Measurements from ENCODE around the gene RREB1.

DNA sequence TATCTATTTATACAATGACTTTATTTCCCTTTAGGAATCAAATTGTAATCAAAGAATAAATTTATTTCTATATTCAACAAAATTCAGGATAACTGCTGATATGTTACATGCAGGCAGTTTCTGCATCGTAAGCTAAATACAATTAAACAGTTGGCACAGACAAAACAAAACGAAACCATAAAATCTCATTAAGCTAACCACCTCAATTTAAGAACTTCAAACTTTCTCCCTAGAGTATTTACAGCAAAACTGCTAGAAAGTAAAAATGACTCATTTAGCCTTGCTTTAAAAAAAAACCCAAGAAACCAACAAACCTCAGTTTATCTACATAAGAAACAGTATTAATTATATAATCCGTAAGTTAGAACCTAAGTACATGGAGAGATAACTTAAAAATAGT, 188.2 kb downstream of the RREB1 start:
- TF ChIP-seq, protein P1, sequence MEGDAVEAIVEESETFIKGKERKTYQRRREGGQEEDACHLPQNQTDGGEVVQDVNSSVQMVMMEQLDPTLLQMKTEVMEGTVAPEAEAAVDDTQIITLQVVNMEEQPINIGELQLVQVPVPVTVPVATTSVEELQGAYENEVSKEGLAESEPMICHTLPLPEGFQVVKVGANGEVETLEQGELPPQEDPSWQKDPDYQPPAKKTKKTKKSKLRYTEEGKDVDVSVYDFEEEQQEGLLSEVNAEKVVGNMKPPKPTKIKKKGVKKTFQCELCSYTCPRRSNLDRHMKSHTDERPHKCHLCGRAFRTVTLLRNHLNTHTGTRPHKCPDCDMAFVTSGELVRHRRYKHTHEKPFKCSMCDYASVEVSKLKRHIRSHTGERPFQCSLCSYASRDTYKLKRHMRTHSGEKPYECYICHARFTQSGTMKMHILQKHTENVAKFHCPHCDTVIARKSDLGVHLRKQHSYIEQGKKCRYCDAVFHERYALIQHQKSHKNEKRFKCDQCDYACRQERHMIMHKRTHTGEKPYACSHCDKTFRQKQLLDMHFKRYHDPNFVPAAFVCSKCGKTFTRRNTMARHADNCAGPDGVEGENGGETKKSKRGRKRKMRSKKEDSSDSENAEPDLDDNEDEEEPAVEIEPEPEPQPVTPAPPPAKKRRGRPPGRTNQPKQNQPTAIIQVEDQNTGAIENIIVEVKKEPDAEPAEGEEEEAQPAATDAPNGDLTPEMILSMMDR (IDR thresholded peaks at IDR 0.05): no peak
- TF ChIP-seq POLR2A (IDR thresholded peaks at IDR 0.05) (no peak), EP300 (IDR thresholded peaks at IDR 0.05) (no peak)

All from suprapubic skin (tissue), 3 donors.